K562 (cell line): Measurements from ENCODE around the gene SP6. TPM values are rescaled to one million over a fixed set of nuclear protein-coding genes. Genes with fewer than 3 reads are reported as not detected.

Experiments
- ELF1 ChIP-seq: fragments of 200-800 bp; sonication (Bioruptor generic); IDR thresholded peaks from 2 replicates; pipeline ENCODE4 v1.6.1; 2016; ENCODE audit warnings: missing genetic modification characterization, missing compliant biosample characterization
- ETV1 ChIP-seq: fragments of 450-650 bp; conservative IDR thresholded peaks from 2 replicates; pipeline ENCODE4 v1.6.1; 2016; ENCODE audit warnings: missing genetic modification characterization, control low read depth, low read depth, missing compliant biosample characterization
- HMG20A ChIP-seq: fragments of 450-650 bp; formaldehyde crosslinking; conservative IDR thresholded peaks from 2 replicates; pipeline ENCODE4 v1.4.0; 2020; ENCODE audit warnings: mild to moderate bottlenecking, mixed read lengths
- ILK ChIP-seq: fragments of 450-650 bp; IDR thresholded peaks from 2 replicates; pipeline ENCODE4 v1.6.1; 2016; ENCODE audit warnings: missing genetic modification characterization, low read depth, mild to moderate bottlenecking, missing compliant biosample characterization, moderate library complexity, borderline replicate concordance
- KLF13 ChIP-seq: fragments of 450-650 bp; IDR thresholded peaks from 2 replicates; pipeline ENCODE4 v1.6.1; 2016; ENCODE audit warnings: missing genetic modification characterization, low read depth, mild to moderate bottlenecking, missing compliant biosample characterization, moderate library complexity, borderline replicate concordance
- MAX ChIP-seq: sonication (generic); formaldehyde crosslinking; IDR thresholded peaks from 2 replicates; pipeline ENCODE4 v1.9.0; 2022; ENCODE audit warnings: mild to moderate bottlenecking, missing genetic modification reagents
- MCM2 ChIP-seq: fragments of 450-650 bp; IDR thresholded peaks from 2 replicates; pipeline ENCODE4 v1.6.1; 2017; ENCODE audit warnings: low read depth, mild to moderate bottlenecking
- MXI1 ChIP-seq: IDR thresholded peaks from 2 replicates; pipeline ENCODE4 v1.6.1; 2011; ENCODE audit warnings: low read depth, mild to moderate bottlenecking, improper control_type of control experiment, low read length
- NCOA4 ChIP-seq: fragments of 450-650 bp; IDR thresholded peaks from 2 replicates; pipeline ENCODE4 v1.6.1; 2018; ENCODE audit warnings: mild to moderate bottlenecking; ENCODE audit not compliant: partially characterized antibody
- NCOR1 ChIP-seq: fragments of 450-650 bp; IDR thresholded peaks from 2 replicates; pipeline ENCODE4 v1.6.1; 2016; ENCODE audit warnings: mild to moderate bottlenecking, moderate library complexity
- RBM34 ChIP-seq: fragments of 200-400 bp; formaldehyde crosslinking; IDR thresholded peaks from 2 replicates; pipeline ENCODE4 v1.6.1; 2018; ENCODE audit warnings: low read length, borderline replicate concordance; ENCODE audit not compliant: insufficient read depth
- SP2 ChIP-seq: IDR thresholded peaks from 2 replicates; pipeline ENCODE4 v1.6.1; 2011; ENCODE audit warnings: mild to moderate bottlenecking, low read depth, low read length, moderate library complexity; ENCODE audit not compliant: poor library complexity, severe bottlenecking; ENCODE audit errors: extremely low read depth
- U2AF1 ChIP-seq: fragments of 200-400 bp; formaldehyde crosslinking; optimal IDR thresholded peaks from 2 replicates; pipeline ENCODE3; 2017; ENCODE audit warnings: mild to moderate bottlenecking, low read depth, low read length, moderate library complexity
- ZBTB34 ChIP-seq: fragments of 250-450 bp; sonication (Bioruptor Pico); IDR thresholded peaks from 2 replicates; pipeline ENCODE4 v1.8.0; 2021; ENCODE audit warnings: mild to moderate bottlenecking, moderate library complexity
- ZNF3 ChIP-seq: fragments of 250-450 bp; sonication (Bioruptor Pico); IDR thresholded peaks from 2 replicates; pipeline ENCODE4 v1.5.0; 2021; ENCODE audit warnings: mild to moderate bottlenecking, moderate library complexity
- ZNF324 ChIP-seq: fragments of 250-450 bp; sonication (Bioruptor Pico); IDR thresholded peaks from 2 replicates; pipeline ENCODE4 v1.4.0; 2020; ENCODE audit warnings: mild to moderate bottlenecking
- polyA plus RNA-seq, 8 experiments: library from polyadenylated mRNA; depleted of rRNA in 4 of 8; stranded (reverse) in 5 of 8; unstranded in 3 of 8; fragments of >200 nt; fragmentation: Nextera tagmentation in 2 of 8; fragmentation: Illumina TruSeq in 1 of 8; extraction: Ambion mirVana in 2 of 8; extraction: Trizol in 1 of 8; gene quantifications; 2 replicates each; pipeline versions ENCODE4 v1.2.1 to v1.2.3, GENCODE V29; 2011 to 2014; ENCODE audit warnings: inconsistent platforms in 1 of 8, missing spikeins in 1 of 8
- total RNA-seq, 7 experiments: library from RNA; depleted of rRNA in 6 of 7; stranded (reverse); fragments of >200 nt in 6 of 7; fragmentation: Illumina TruSeq in 2 of 7; extraction: Trizol in 2 of 7; gene quantifications; 2 replicates each; pipeline versions ENCODE4 v1.2.1 to v1.2.3, GENCODE V29; 2011 to 2021; ENCODE audit warnings: low replicate concordance in 1 of 7
- TF ChIP-seq, protein P1 (sequence below): fragments of 250-450 bp; sonication (Bioruptor Pico); IDR thresholded peaks from 2 replicates; pipeline ENCODE4 v1.5.0; 2020; ENCODE audit warnings: mild to moderate bottlenecking
- TF ChIP-seq, protein P2 (sequence below): sonication (generic); formaldehyde crosslinking; IDR thresholded peaks from 2 replicates; pipeline ENCODE4 v1.8.0; 2022; ENCODE audit warnings: mild to moderate bottlenecking, missing genetic modification reagents

Gene SP6
- total and polyA plus RNA-seq, 9 of the 15 experiments (the other 6 are each of a cell fraction or from before 2014, with no cell fraction given) = 0.11 to 7.9 (median 2.2) TPM

GRCh38 chr17:47840742-47841487 lies 10.0 kb downstream of the SP6 start, which contains the start of gene SCRN2 (continued):
- TF ChIP-seq MCM2 = no peak
- no peak for TF ChIP-seq ZBTB34 (CRISPR knock-in tag)
- TF ChIP-seq MAX = no peak; the same call in 1 of the 2 replicates
- TF ChIP-seq ZNF324 (CRISPR knock-in tag) = no peak
- no peak for TF ChIP-seq ZNF3
- TF ChIP-seq SP2 = no peak
- no peak for TF ChIP-seq U2AF1
- TF ChIP-seq, protein P1, sequence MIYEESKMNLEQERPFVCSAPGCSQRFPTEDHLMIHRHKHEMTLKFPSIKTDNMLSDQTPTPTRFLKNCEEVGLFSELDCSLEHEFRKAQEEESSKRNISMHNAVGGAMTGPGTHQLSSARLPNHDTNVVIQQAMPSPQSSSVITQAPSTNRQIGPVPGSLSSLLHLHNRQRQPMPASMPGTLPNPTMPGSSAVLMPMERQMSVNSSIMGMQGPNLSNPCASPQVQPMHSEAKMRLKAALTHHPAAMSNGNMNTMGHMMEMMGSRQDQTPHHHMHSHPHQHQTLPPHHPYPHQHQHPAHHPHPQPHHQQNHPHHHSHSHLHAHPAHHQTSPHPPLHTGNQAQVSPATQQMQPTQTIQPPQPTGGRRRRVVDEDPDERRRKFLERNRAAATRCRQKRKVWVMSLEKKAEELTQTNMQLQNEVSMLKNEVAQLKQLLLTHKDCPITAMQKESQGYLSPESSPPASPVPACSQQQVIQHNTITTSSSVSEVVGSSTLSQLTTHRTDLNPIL (CRISPR knock-in tag) = no peak
- TF ChIP-seq ELF1 (tag) = no peak
- no peak for TF ChIP-seq NCOA4
- TF ChIP-seq, protein P2, sequence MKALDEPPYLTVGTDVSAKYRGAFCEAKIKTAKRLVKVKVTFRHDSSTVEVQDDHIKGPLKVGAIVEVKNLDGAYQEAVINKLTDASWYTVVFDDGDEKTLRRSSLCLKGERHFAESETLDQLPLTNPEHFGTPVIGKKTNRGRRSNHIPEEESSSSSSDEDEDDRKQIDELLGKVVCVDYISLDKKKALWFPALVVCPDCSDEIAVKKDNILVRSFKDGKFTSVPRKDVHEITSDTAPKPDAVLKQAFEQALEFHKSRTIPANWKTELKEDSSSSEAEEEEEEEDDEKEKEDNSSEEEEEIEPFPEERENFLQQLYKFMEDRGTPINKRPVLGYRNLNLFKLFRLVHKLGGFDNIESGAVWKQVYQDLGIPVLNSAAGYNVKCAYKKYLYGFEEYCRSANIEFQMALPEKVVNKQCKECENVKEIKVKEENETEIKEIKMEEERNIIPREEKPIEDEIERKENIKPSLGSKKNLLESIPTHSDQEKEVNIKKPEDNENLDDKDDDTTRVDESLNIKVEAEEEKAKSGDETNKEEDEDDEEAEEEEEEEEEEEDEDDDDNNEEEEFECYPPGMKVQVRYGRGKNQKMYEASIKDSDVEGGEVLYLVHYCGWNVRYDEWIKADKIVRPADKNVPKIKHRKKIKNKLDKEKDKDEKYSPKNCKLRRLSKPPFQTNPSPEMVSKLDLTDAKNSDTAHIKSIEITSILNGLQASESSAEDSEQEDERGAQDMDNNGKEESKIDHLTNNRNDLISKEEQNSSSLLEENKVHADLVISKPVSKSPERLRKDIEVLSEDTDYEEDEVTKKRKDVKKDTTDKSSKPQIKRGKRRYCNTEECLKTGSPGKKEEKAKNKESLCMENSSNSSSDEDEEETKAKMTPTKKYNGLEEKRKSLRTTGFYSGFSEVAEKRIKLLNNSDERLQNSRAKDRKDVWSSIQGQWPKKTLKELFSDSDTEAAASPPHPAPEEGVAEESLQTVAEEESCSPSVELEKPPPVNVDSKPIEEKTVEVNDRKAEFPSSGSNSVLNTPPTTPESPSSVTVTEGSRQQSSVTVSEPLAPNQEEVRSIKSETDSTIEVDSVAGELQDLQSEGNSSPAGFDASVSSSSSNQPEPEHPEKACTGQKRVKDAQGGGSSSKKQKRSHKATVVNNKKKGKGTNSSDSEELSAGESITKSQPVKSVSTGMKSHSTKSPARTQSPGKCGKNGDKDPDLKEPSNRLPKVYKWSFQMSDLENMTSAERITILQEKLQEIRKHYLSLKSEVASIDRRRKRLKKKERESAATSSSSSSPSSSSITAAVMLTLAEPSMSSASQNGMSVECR (CRISPR knock-in tag) = no peak; the same call in 1 of the 2 replicates
- TF ChIP-seq NCOR1 = no peak
- peak; percentile 9; the same call in 1 of the 2 replicates for TF ChIP-seq KLF13 (tag)
- no peak for TF ChIP-seq MXI1
- no peak for TF ChIP-seq HMG20A
- no peak for TF ChIP-seq RBM34
- no peak for TF ChIP-seq ILK (tag)
- no peak for TF ChIP-seq ETV1 (tag)
